Hepatocyte (in vitro differentiated cells): ENCODE measurements around the gene FBXO5.

Source experiments
- EZH2 ChIP-seq: fragments of 200-600 bp; sonication (generic); IDR thresholded peaks from 2 replicates; pipeline ENCODE4 v1.6.1; 2016; ENCODE audit warnings: antibody characterized with exemption, mild to moderate bottlenecking, borderline replicate concordance
- EZH2phosphoT487 ChIP-seq: fragments of 200-600 bp; sonication (generic); IDR thresholded peaks from one replicate; pipeline ENCODE4 v1.6.1; 2018; ENCODE audit warnings: antibody characterized with exemption, mild to moderate bottlenecking, low read depth, moderate library complexity; ENCODE audit not compliant: unreplicated experiment, severe bottlenecking
- TF ChIP-seq, protein P1 (sequence below): fragments of 200-600 bp; sonication (generic); IDR thresholded peaks from 2 replicates; pipeline ENCODE4 v1.5.1; 2016; ENCODE audit warnings: antibody characterized with exemption, mild to moderate bottlenecking; ENCODE audit not compliant: poor library complexity

DNA sequence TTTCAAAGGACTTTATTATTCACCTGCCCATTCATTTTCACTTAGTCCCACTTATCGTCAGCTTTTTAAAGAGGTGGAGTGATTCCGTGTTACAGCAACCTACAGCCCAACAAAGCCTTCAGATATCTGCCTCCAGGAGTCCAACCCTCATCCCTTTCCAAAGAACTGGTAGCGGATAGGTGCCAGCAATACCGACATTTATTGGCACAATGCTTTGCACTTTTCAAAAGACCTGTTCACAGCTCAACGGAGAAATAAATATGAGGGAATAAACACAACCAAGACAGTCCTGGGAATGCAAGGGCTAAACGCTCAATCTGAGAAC is 20.5 kb upstream of the FBXO5 start:
- TF ChIP-seq, protein P1, sequence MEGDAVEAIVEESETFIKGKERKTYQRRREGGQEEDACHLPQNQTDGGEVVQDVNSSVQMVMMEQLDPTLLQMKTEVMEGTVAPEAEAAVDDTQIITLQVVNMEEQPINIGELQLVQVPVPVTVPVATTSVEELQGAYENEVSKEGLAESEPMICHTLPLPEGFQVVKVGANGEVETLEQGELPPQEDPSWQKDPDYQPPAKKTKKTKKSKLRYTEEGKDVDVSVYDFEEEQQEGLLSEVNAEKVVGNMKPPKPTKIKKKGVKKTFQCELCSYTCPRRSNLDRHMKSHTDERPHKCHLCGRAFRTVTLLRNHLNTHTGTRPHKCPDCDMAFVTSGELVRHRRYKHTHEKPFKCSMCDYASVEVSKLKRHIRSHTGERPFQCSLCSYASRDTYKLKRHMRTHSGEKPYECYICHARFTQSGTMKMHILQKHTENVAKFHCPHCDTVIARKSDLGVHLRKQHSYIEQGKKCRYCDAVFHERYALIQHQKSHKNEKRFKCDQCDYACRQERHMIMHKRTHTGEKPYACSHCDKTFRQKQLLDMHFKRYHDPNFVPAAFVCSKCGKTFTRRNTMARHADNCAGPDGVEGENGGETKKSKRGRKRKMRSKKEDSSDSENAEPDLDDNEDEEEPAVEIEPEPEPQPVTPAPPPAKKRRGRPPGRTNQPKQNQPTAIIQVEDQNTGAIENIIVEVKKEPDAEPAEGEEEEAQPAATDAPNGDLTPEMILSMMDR, result no peak
- TF ChIP-seq EZH2phosphoT487 (no peak), EZH2 (no peak)
